Right lobe of liver (tissue), 4 donors: ENCODE data around the gene GDPD4.

Source experiments
- CTCF ChIP-seq, 4 donors: fragments of 200-600 bp in 3 of 4; fragments of 450-650 bp in 1 of 4; IDR thresholded peaks; one replicate each; pipeline versions ENCODE4 v1.5.1 to v1.8.0; 2016 to 2022; ENCODE audit warnings: antibody characterized with exemption in 4 of 4, mild to moderate bottlenecking in 2 of 4
- POLR2A ChIP-seq: fragments of 450-650 bp; IDR thresholded peaks from one replicate; pipeline ENCODE4 v1.6.1; 2017; ENCODE audit warnings: antibody characterized with exemption, mild to moderate bottlenecking
- donor health status: DM: no; HTN: no; CAD: no.
- donor health status: DM: no; HTN: no; CAD: no.
- donor health status: DM: no; HTN: yes; CAD: no.

- TF ChIP-seq CTCF (IDR thresholded peaks at IDR 0.05), result no peak
- TF ChIP-seq POLR2A, result no peak
Measured at GRCh38 chr11:77183431-77183984, 118.0 kb downstream of the GDPD4 start.
